GM12891 (cell line): ENCODE measurements around the gene WAPL.

Source experiments
- POLR2A ChIP-seq: IDR thresholded peaks from 2 replicates; pipeline ENCODE4 v1.6.1; 2011; ENCODE audit warnings: low read depth, low read length, control low read depth
- POLR2AphosphoS5 ChIP-seq: IDR thresholded peaks from 2 replicates; pipeline ENCODE4 v1.6.1; 2011; ENCODE audit warnings: low read depth, low read length, control low read depth
- POU2F2 ChIP-seq: IDR thresholded peaks from 2 replicates; pipeline ENCODE4 v1.6.1; 2011; ENCODE audit warnings: low read depth, mild to moderate bottlenecking, control low read depth, low read length, moderate library complexity
- SPI1 ChIP-seq: IDR thresholded peaks from 2 replicates; pipeline ENCODE4 v1.6.1; 2011; ENCODE audit warnings: low read depth, low read length, control low read depth

DNA sequence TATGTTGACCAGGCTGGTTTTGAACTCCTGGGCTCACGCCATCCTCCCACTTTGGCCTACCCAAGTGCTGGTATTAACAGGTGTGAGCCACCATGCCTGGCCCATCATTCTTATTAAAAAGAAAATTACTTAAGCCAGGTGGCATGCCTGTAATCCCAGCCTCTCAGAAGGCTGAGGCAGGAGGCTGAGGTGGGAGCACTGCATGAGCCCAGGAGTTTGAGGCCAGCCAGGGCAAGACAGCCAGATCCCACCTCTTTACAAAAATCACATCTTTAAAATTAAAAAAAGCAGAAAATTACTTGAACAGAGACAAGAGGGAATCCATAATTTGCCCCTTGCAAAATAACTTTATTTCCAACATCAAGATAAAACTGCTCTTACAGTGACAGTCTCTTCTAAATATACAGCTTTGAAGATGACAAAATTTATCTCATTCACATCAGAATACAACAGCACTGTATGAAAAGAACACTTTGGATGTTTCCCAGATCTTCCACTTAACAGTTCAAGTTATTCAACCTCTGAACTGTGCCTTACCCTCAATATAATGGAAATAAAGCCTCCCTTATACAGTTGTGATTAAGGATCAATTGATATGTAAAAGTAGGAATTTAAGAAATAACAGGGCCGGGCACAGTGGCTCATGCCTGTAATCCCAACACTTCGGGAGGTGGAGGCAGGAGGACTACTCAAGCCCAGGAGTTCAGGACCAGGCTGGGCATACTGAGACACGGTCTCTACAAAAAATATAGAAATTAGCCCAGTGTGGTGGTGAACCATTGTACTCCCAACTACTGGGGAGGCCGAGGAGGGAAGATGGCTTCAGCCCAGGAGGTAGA is 10.3 kb downstream of the WAPL start:
- no peak for TF ChIP-seq SPI1
- TF ChIP-seq POLR2A = no peak
- TF ChIP-seq POU2F2 = no peak
- TF ChIP-seq POLR2AphosphoS5 = no peak
